SK-N-MC (cell line): Measurements from ENCODE around the gene SUCLG2.

ENCODE experiments used
- EZH2 ChIP-seq: fragments of 200-600 bp; sonication (generic); IDR thresholded peaks from one replicate; pipeline ENCODE4 v1.6.1; 2017; ENCODE audit warnings: antibody characterized with exemption
- POLR2AphosphoS5 ChIP-seq: IDR thresholded peaks from 2 replicates; pipeline ENCODE4 v1.6.1; 2012; ENCODE audit warnings: mild to moderate bottlenecking, low read depth, low read length, borderline replicate concordance

GRCh38 chr3:67654844-67655177 is 399 bp upstream of the SUCLG2 start:
- no peak for TF ChIP-seq POLR2AphosphoS5
- no peak for TF ChIP-seq EZH2
